Omental fat pad (tissue), 4 donors: ENCODE results near the gene SH2D6. TPM values are rescaled to one million over a fixed set of nuclear protein-coding genes. Genes with fewer than 3 reads are reported as not detected.

Experiments used
- ATAC-seq: fragments of 150-250 bp; one replicate; pipeline ENCODE4 v1.9.1; 2016; ENCODE audit warnings: mild to moderate bottlenecking, moderate library complexity; ENCODE audit not compliant: low FRiP score
- DNase-seq: peaks from one replicate; pipeline ENCODE4 v3.0.0-alpha.2; 2019; ENCODE audit warnings: low spot score
- total RNA-seq, 4 donors: library from RNA; depleted of rRNA; stranded (reverse); fragments of >200 nt; gene quantifications; one replicate each; pipeline ENCODE4 v1.1.0, GENCODE V29; 2016
- TF ChIP-seq, protein P1 (sequence below), 3 donors: fragments of 450-650 bp; IDR thresholded peaks; one replicate each; pipeline ENCODE4 v1.5.1; 2016 to 2017; ENCODE audit warnings: antibody characterized with exemption in 3 of 3, mild to moderate bottlenecking in 3 of 3, moderate library complexity in 2 of 3

The SH2D6 gene
- total RNA-seq, 4 donors from 2014 or later, result not detected

DNA sequence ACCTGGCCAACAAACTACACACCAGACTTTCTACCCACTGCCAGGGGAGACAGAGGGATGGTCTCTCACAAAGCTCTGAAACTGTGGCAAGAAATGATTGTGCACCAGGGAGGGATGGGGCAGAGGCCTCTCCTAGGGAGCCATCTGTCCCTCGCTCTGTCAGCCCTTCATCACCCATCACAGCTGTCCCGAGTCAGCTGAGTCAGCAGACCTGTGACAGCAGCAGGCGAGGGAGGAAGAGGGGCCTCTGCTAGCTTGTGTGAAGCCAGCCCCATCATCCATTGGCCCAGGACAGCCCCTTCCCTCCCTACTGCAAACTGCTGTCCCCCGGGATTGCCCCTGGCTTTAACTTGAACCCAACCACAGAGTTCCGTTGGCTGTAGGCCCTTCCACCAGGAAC is 5.0 kb downstream of the SH2D6 start:
- no peak for DNase-seq
- TF ChIP-seq, protein P1, sequence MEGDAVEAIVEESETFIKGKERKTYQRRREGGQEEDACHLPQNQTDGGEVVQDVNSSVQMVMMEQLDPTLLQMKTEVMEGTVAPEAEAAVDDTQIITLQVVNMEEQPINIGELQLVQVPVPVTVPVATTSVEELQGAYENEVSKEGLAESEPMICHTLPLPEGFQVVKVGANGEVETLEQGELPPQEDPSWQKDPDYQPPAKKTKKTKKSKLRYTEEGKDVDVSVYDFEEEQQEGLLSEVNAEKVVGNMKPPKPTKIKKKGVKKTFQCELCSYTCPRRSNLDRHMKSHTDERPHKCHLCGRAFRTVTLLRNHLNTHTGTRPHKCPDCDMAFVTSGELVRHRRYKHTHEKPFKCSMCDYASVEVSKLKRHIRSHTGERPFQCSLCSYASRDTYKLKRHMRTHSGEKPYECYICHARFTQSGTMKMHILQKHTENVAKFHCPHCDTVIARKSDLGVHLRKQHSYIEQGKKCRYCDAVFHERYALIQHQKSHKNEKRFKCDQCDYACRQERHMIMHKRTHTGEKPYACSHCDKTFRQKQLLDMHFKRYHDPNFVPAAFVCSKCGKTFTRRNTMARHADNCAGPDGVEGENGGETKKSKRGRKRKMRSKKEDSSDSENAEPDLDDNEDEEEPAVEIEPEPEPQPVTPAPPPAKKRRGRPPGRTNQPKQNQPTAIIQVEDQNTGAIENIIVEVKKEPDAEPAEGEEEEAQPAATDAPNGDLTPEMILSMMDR (IDR thresholded peaks at IDR 0.05), result no peak
- ATAC-seq, result no peak

- DNase-seq (no peak), ATAC-seq (no peak)
- TF ChIP-seq, protein P1 (IDR thresholded peaks at IDR 0.05), result no peak
Observed at GRCh38 chr2:85425588-85425987, 7.1 kb downstream of the SH2D6 start.

DNA sequence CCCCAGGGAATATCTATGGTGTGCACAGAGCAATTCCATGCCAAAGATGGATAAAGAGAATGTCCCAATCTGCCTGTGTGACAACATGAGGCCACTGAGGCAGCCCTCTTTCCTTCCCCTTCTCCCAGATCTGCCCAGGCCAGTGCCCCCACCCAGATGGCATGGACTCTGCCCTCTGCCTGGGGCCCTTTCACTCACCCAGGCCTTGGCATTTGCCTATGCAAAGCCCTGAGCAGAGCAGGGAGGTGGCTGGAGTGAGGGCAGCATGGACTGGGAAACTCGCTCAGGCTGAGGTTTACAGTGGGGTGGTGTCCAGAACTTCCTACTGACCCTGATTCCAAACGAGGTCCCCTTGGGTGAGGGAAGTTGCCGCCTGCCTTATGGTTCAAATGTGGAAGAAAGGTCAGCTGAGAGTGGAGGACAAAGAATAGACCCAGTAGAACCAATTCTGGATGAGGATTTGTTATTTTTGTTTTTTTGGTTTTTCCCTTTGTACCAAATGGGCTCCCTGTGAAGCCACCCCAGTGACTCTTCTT is 8.9 kb downstream of the SH2D6 start:
- TF ChIP-seq, protein P1 (IDR thresholded peaks at IDR 0.05), result no peak
- no peak for DNase-seq
- no peak for ATAC-seq

DNA sequence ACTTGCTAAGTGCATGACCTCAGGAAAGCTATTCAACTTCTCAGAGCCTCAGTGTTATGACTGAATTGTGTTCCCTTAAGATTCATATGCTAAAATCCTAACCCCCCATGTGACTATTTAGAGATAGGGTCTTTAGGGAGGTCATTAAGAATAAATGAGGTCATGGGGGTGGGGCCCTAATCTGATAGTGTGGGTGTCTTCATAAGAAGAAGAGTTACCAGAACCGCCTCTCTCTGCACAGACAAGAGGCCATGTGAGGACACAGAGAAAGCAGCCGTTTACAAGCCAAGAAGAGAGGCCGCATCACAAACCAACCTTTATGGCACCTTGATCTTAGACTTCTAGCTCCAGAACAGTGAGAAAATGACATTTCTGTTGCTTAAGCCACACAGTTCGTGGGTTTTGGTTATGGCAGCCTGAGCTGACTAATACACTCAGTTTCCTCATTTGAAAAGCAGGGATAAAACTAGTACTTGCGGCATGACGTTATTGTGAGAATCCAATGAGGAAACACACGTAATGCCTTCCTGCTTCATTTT is 9.9 kb downstream of the SH2D6 start:
- DNase-seq (no peak), ATAC-seq (no peak)
- TF ChIP-seq, protein P1 (IDR thresholded peaks at IDR 0.05), result no peak

DNA sequence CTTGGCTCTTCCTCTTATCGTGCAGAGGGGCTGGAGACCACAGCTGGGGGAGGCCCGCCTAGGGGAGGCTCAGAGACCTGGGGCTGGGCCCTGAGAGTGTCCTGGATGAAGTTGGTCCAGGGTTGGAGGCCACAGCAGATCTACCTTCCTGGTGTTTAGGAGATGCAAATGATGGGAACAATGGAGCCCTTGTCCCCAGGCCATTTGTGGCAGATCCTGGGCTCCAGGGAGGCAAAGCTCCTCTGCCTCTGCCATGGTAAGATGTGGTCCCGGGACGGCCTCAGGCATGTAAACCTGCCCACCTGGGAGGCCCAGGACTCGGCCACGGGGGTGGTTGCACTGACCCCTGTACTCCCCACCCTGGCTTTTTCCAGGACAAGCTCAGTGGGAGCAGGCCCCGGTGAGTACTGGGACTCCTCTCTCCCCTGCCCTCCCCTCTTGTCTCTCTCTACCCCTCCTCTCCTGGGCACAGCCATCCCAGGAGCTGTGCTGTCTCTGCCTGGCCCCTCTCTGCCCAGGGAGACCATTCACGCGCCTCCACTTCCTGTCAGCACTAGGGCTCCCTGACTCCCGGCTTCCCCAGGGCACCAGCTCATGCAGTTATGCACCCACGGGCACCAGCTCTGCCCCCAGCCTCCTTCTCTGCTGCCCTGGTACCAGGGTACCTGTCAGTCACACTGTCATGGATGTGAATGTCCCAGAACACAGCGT is 10.9 kb downstream of the SH2D6 start:
- DNase-seq (no peak), ATAC-seq (no peak)
- TF ChIP-seq, protein P1 (IDR thresholded peaks at IDR 0.05), result no peak

GRCh38 chr2:85429924-85430289 is 11.4 kb downstream of the SH2D6 start:
- TF ChIP-seq, protein P1 (IDR thresholded peaks at IDR 0.05), result no peak
- ATAC-seq (no peak), DNase-seq (no peak)
